AG04450 (cell line): ENCODE data around the gene PCDHGA9. TPM values are rescaled to one million over a fixed set of nuclear protein-coding genes. Genes with fewer than 3 reads are reported as not detected.
"Not testable (repeated sequence)": the region's sequence is repeated elsewhere in the genome, so short reads cannot be mapped to it uniquely, and the experiment has no call there.

Experiments used
- CTCF ChIA-PET: fragments of 300-600, 350-600 bp; formaldehyde crosslinking; extraction: SDS; loops from one replicate; lab custom pipeline; 2022; ENCODE audit warnings: antibody characterized with exemption, inconsistent platforms; lab: Charles Lee
- POLR2A ChIA-PET: fragments of 350-600 bp; formaldehyde crosslinking; extraction: SDS; loops from one replicate; lab custom pipeline; 2021; ENCODE audit warnings: antibody characterized with exemption, inconsistent platforms; lab: Yijun Ruan, JAX
- DNase-seq: peaks from one replicate; pipeline ENCODE4 v3.0.0-alpha.2; 2011; ENCODE audit warnings: low read depth, low spot score
- H3K27ac ChIP-seq: one replicate; pipeline ENCODE4 v1.5.1; 2012; ENCODE audit warnings: low read depth, low read length, control low read depth
- H3K27me3 ChIP-seq: one replicate; pipeline ENCODE4 v1.6.0; 2012; ENCODE audit warnings: low read length; ENCODE audit not compliant: control insufficient read depth, insufficient read depth
- H3K4me3 ChIP-seq: 2 replicates; pipeline ENCODE4 v1.5.1; 2011; ENCODE audit warnings: mild to moderate bottlenecking, low read depth, low read length, control low read depth
- H3K9me3 ChIP-seq: 2 replicates; pipeline ENCODE4 v1.5.1; 2012; ENCODE audit warnings: low read length; ENCODE audit not compliant: control insufficient read depth, insufficient read depth
- CTCF ChIP-seq: IDR thresholded peaks from 2 replicates; pipeline ENCODE4 v1.5.1; 2011; ENCODE audit warnings: low read depth, low read length, control low read depth, inconsistent platforms
- polyA plus RNA-seq: library from polyadenylated mRNA; depleted of rRNA; stranded (reverse); fragments of >200 nt; gene quantifications from 2 replicates; pipeline ENCODE4 v1.2.3, GENCODE V29; 2011

Gene PCDHGA9
- polyA plus RNA-seq, 1 experiment, result 6.4 TPM

GRCh38 chr5:141397756-141398551 is 4.6 kb upstream of the PCDHGA9 start, which contains the start of gene PCDHGB5:
Gene PCDHGB5, plus strand, starts transcription at chr5:141397947. Its CDS starts 181 bp downstream, at chr5:141398128.
- CTCF ChIA-PET, result interaction anchor here (1.0 to 4.3 kb wide), 9 partner anchors 20 to 168 kb away, joined by 3 to 40 read pairs (median 4); partner anchors contain the start of genes PCDHGA1, PCDHGA12, PCDHGA2 and PCDHGB3
- Histone ChIP-seq H3K9me3 (peaks cover 61% of the 10 kb centered on the region), H3K4me3 (peak within 1 kb of the TSS; percentile 41)
- peak; percentile 50 for TF ChIP-seq CTCF
- POLR2A ChIA-PET, DNase-seq, H3K27me3 ChIP-seq, H3K27ac ChIP-seq: not testable (repeated sequence)

GRCh38 chr5:141398608-141399007 is 4.0 kb upstream of the PCDHGA9 start:
- ChIA-PET CTCF (interaction anchor here (1.7 to 4.3 kb wide), 2 partner anchors 31 to 165 kb away, joined by 3 to 40 read pairs; partner anchors contain the start of gene PCDHGA12), POLR2A (no interaction called here)
- TF ChIP-seq CTCF, result no peak

GRCh38 chr5:141399555-141400258 is 2.9 kb upstream of the PCDHGA9 start:
- DNase-seq, result no peak
- ChIA-PET CTCF (interaction anchor here (2.2 kb wide), 1 partner anchor 158 kb away, joined by 18 read pairs; no protein-coding TSS in a partner anchor), POLR2A (no interaction called here)
- H3K27ac ChIP-seq, result no peak overlapping the region
- TF ChIP-seq CTCF, result no peak
- H3K4me3 ChIP-seq, result no peak overlapping the region
- no peaks in the 10 kb centered on the region for H3K27me3 ChIP-seq
- H3K9me3 ChIP-seq, result peaks cover 61% of the 10 kb centered on the region

More at GRCh38 chr5:141398608-141399007, 4.0 kb upstream of the PCDHGA9 start:
- no peak overlapping the region for H3K4me3 ChIP-seq
- H3K9me3 ChIP-seq, result peaks cover 61% of the 10 kb centered on the region
- DNase-seq, result no peak
- no peak overlapping the region for H3K27ac ChIP-seq
- no peaks in the 10 kb centered on the region for H3K27me3 ChIP-seq

- POLR2A ChIA-PET, result interaction anchor here (1.1 kb wide), 1 partner anchor 161 kb away, joined by 4 read pairs; no protein-coding TSS in a partner anchor
- DNase-seq, result no peak
- no peak overlapping the region for H3K27ac ChIP-seq
- TF ChIP-seq CTCF, result no peak
- peaks cover 66% of the 10 kb centered on the region for H3K9me3 ChIP-seq
- CTCF ChIA-PET, result interaction anchor here (0.9 to 2.0 kb wide), 5 partner anchors 14 to 164 kb away, joined by 3 to 18 read pairs (median 10); partner anchors contain the start of gene PCDHGB7
- no peaks in the 10 kb centered on the region for H3K27me3 ChIP-seq
- peak overlapping the region; percentile 45 for H3K4me3 ChIP-seq
Observed at GRCh38 chr5:141403387-141403786, 809 bp downstream of the PCDHGA9 start.
